Measurements from ENCODE around the gene LRIG1.

GRCh38 chr3:66497288-66497984 lies 3.4 kb downstream of the LRIG1 start:
- TF ChIP-seq POLR2A (IDR thresholded peaks at IDR 0.05; ENCODE audit: low read depth, low read length) (no peak), POLR2AphosphoS5 (IDR thresholded peaks at IDR 0.05; ENCODE audit: low read depth, low read length) (no peak)

Measured in GM12892 (cell line).